22Rv1 (cell line): ENCODE results near the gene LRCH3.

Source experiments
- CTCF ChIP-seq: fragments of 450-650 bp; IDR thresholded peaks from 2 replicates; pipeline ENCODE4 v1.5.1; 2017; ENCODE audit warnings: mild to moderate bottlenecking
- ZFX ChIP-seq: fragments of 450-650 bp; IDR thresholded peaks from 2 replicates; pipeline ENCODE4 v1.6.1; 2017; ENCODE audit warnings: antibody characterized with exemption, borderline replicate concordance

- TF ChIP-seq CTCF (no peak), ZFX (no peak)
These were observed 90.9 kb downstream of the LRCH3 start for GRCh38 chr3:197881970-197882338.
